HG02840 (cell line): Measurements from ENCODE around the gene ASPM.

Source experiments
- ATAC-seq: cut with Tn5 transposase; IDR thresholded peaks from one replicate; pipeline ENCODE4 v1.9.1; 2021; ENCODE audit warnings: mild to moderate bottlenecking, moderate library complexity, moderate number of reproducible peaks; ENCODE audit not compliant: unreplicated experiment, low FRiP score

Gene ASPM

GRCh38 chr1:197146101-197147095, at the start of gene ASPM:
TSS of gene ASPM (minus strand) at chr1:197146669. CDS start at chr1:197146437, 232 bp downstream.
- ATAC-seq = peak; percentile 99

GRCh38 chr1:197195100-197195499, 48.6 kb upstream of the ASPM start:
- no peak for ATAC-seq

GRCh38 chr1:197184190-197184589, 37.7 kb upstream of the ASPM start:
- ATAC-seq = no peak

GRCh38 chr1:197183195-197183748, 36.8 kb upstream of the ASPM start:
- no peak for ATAC-seq

- no peak for ATAC-seq
Measured at GRCh38 chr1:197182716-197183115, 36.2 kb upstream of the ASPM start.

GRCh38 chr1:197181982-197182381, 35.5 kb upstream of the ASPM start:
- peak; percentile 54 for ATAC-seq

GRCh38 chr1:197180252-197180878, 33.9 kb upstream of the ASPM start:
- peak; percentile 49 for ATAC-seq

GRCh38 chr1:197178998-197179397, 32.5 kb upstream of the ASPM start:
- ATAC-seq = no peak

- ATAC-seq = no peak
Measured at GRCh38 chr1:197174818-197175217, 28.3 kb upstream of the ASPM start.

GRCh38 chr1:197173571-197174507, 27.4 kb upstream of the ASPM start:
- no peak for ATAC-seq

GRCh38 chr1:197171531-197171930, 25.1 kb upstream of the ASPM start:
- no peak for ATAC-seq

GRCh38 chr1:197170538-197170937, 24.1 kb upstream of the ASPM start:
- ATAC-seq = no peak

- ATAC-seq = no peak
Measured at GRCh38 chr1:197159461-197159860, 13.0 kb upstream of the ASPM start.

GRCh38 chr1:197156692-197157091, 10.2 kb upstream of the ASPM start:
- ATAC-seq = no peak

GRCh38 chr1:197152662-197153061, 6.2 kb upstream of the ASPM start:
- ATAC-seq = no peak

- ATAC-seq = no peak
Measured at GRCh38 chr1:197151185-197151584, 4.7 kb upstream of the ASPM start.

- ATAC-seq = no peak
Measured at GRCh38 chr1:197150336-197151005, 4.0 kb upstream of the ASPM start.

- ATAC-seq = no peak
Measured at GRCh38 chr1:197149340-197149739, 2.9 kb upstream of the ASPM start.

GRCh38 chr1:197145446-197146024, 934 bp downstream of the ASPM start:
- no peak for ATAC-seq
